RKO (cell line): ENCODE data around the gene KIF26B.

Experiments used
- DNase-seq: peaks from one replicate; pipeline ENCODE4 v3.0.0-alpha.2; 2016; ENCODE audit warnings: low spot score

KIF26B gene

GRCh38 chr1:245133995-245134715 is 20.6 kb upstream of the KIF26B start:
- no peak for DNase-seq

DNA sequence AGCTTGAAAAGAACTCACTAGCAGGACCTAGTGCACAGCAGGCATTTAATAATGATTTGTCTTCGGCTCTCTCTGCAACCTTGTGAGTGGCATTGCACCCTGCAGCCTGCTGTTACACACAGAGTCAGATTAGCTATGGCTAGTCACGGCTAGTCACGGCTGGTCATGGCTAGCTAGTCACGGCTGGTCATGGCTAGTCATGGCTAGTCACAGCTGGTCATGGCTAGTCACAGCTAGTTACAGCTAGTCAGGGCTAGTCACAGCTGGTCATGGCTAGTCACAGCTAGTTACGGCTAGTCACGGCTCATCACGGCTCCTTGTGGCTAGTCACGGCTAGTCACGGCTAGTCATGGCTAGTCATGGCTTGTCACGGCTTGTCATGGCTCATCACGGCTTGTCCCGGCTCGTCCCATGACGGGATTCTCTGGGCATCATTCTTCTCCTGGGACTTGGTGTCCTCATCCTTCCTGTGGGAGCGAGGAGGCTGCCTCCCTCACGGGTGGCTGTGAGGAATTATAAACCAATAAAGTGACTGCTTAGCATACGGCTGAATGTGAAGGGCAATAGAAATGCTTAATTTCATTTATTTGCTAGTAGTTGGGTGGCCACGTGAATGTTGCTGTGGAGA is 12.5 kb upstream of the KIF26B start:
- peak; percentile 31 for DNase-seq

- no peak for DNase-seq
Observed at GRCh38 chr1:245142976-245143375, 11.8 kb upstream of the KIF26B start.

DNA sequence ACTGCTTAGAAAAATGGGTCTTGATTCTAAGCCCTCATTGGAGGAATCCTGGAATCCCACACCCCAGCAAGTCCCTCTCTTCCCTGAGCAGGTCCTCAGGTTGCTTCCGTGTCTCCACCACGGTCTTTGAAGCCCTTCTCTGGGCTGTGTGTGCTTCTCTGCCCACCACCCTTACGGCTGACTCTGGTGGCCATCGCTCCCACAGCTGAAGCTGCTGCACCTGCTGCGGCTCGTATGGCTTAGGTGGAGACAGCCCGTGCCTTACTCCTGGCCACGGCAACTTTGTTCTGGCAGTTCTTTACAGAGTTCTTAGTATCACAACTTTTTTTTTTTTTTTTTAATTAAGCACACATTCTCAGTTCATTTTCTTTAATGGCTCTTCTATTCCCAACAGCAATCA is 10.9 kb upstream of the KIF26B start:
- no peak for DNase-seq

GRCh38 chr1:245148069-245148468 is 6.7 kb upstream of the KIF26B start:
- no peak for DNase-seq

DNA sequence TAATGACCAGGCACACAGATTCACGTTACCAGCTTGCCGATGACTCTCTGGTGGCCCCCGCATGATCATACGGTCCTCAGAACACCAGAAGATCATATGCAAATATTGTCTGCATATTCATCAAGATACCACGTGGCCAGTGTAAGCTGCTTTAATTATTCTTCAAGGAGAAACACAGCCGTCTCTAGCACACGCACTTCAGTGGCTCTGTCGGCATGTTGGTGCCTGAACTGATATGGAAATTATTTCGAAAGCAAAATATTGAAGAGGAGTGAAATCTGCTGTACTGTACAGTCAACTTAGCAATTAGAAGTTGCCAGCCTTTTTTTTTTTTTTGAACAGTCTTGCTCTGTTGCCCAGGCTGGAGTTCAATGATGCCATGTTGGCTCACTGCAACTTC is 5.9 kb upstream of the KIF26B start:
- no peak for DNase-seq

GRCh38 chr1:245153081-245153551 is 1.7 kb upstream of the KIF26B start:
- peak; percentile 90 for DNase-seq

DNA sequence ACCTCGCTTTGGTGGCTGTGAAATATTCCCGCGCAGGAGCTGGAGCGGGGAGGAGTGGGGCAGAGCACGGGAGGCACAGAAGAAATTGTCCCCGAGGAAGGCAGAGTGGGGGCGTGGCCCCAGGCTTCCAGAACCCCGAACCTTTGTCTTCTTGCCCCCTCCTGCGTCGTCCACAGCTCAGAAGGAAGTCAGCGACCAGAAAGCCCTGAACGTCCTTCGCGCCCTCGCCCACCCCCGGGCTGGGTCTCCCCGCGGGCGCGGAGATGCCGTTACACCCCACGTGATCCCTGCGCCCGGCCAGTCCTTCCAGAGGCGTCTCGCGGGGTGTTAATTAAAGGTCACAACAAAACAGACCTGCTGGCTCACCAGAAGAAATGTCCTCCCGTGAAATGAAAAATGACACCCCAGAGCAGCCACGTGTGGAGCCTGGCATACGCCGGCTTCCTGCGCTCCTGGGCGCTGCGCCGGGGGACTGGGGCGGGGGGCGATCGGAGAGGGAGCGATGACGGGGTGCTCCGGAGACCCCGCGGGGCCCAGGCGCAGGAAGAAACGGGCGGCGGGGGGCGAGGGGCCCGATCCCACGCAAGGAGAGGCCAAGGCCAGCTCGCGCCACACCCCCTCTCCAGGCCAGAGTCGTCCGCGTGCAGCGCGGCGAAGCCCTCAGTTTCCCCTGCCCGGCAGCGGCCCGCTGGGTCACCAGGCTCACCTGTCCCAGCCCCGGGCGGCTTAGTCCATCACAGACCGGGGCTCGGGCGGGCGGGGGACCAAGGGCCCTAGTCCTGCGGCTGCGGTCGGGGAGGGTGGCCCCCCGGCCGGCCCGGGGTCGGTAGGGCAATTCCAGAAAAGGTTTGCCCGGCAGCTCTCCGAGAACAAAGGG is 995 bp upstream of the KIF26B start:
- DNase-seq, result peak; percentile 49

DNA sequence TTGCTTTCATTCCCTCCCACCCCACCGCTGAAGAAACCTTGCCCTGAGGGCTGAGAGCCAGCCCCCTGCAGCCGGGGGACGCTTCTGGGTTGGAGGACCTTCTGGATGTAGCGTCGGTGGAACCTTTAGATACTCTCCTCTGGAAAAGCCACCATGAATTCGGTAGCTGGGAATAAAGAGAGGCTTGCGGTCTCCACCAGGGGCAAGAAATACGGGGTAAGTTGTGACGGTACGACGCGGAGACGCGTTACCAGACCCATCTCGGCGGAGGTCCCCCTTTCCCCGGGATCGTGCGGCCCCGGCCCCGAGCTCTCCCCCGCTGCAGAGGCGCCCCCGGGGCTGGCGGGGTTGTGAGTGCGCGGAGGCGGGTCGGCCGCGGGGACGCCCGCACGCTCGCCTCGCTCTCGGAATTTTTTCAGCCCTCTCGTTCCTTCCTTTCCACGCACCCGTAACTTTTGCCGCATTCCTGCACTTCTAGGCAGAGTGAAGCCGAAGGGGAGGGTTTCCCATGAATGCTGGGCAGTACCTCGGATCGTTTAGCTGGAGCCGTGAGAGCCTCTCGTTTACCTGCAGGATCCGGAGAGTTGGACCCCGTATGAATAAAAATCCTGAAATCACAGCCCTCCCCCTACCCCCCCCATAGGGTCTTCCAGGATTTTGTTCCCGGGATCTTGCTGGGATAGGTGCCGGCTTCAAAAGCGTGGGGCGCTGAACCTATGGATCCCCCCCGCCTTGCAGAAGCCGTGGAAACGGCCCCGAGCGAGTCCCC is 671 bp downstream of the KIF26B start:
- DNase-seq, result peak; percentile 18

GRCh38 chr1:245156041-245156735 is 1.4 kb downstream of the KIF26B start:
- peak; percentile 88 for DNase-seq

GRCh38 chr1:245156736-245157505 is 2.1 kb downstream of the KIF26B start:
- no peak for DNase-seq

DNA sequence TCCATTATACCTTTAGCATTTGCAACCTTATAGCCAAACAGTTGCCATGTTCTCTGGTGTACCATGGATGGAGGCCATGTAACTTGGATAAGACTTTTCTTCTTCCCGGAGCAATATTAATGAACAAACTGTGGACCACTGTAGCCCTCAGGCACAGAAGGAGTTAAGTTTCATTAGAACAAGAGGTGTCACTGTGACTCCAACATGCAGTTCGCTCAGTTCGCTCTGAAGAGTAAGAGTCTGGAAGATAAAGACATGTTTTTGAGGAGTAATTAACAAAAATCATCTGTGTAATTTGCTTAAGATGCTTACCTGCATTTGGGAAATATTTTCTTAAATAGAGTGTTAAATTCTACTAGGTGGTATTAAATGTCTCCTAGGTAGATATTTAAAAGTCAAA is 4.1 kb downstream of the KIF26B start:
- DNase-seq, result no peak

GRCh38 chr1:245160288-245160687 is 5.5 kb downstream of the KIF26B start:
- DNase-seq, result no peak

DNA sequence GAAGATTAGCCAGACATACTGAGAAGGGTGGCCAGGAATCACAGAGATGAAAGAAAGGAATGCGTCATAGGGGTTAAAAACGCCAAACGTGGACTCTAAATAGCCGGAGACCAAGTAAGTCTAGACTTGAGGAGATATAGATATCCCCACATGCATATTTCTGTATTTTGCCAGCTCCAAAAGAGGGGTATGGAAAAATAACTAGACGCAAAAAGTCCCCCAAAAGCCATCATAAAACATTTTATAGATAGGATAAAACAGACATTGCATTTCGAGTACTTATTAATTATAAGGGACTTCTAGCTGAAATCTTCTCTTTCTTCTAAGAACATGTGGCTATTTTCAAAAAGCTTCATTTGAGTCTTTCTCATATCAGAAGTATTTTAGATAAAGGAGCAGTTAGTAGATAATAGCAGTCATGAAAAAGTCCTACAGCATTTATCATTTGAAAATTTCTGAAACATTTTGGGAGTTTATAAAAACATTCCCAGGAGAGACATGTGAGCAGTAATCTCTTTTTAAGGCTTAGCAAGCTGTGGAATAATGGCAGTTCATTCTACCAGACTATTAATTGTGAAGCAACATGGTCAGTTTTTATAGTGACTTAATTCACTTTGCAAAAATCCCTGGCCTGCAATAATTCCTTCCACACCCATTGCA is 6.1 kb downstream of the KIF26B start:
- DNase-seq, result no peak

GRCh38 chr1:245161866-245162265 is 7.1 kb downstream of the KIF26B start:
- no peak for DNase-seq

GRCh38 chr1:245166471-245166885 is 11.7 kb downstream of the KIF26B start:
- DNase-seq, result no peak

- no peak for DNase-seq
Observed at GRCh38 chr1:245168086-245168485, 13.3 kb downstream of the KIF26B start.

DNA sequence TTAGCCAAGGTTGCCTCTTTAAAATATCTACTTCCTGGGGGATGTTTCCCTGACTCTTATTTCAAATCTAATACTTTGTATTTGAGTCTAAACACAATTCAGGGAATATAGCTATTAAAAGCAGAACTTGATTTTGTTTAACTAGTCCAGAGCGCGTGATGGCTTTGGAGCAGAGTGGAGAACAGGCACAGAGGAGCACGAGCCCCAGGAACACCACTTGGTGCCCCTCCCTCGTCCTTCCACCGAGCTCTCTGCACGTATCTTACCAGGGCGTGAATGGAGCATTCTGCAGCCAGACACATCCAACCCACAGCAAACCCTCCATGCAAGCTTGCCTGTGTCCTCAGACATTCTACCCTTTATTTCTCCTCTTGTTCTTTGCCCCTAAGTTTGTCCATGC is 14.1 kb downstream of the KIF26B start:
- no peak for DNase-seq

- no peak for DNase-seq
Observed at GRCh38 chr1:245169376-245169775, 14.6 kb downstream of the KIF26B start.

DNA sequence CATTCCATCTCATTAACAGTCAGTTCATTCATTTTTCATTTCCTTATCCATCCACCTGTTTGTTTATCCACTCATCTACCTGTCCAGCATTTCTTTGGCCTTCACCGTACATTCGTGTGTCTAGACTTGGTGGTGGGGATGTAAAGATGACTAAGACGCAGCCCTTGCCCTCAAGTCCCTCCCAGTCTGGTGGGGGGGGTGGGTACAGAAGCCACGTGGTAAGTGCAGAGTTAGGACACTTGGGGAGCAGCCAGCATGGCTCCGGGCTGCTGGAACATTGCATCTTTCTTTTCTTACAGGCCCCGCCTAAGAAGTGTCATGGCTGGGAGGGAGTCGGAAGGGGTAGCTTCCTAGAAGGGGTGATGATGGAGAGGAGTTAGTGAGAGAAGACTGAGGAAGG is 17.2 kb downstream of the KIF26B start:
- DNase-seq, result no peak
